GM12873 (cell line): ENCODE measurements around the gene AOPEP.

Source experiments
- TF ChIP-seq, protein P1 (sequence below): IDR thresholded peaks from 2 replicates; pipeline ENCODE4 v1.5.1; 2012; ENCODE audit warnings: low read depth, mild to moderate bottlenecking, moderate library complexity, low read length, control low read depth; ENCODE audit not compliant: insufficient read depth; ENCODE audit errors: missing control alignments

The AOPEP gene

DNA sequence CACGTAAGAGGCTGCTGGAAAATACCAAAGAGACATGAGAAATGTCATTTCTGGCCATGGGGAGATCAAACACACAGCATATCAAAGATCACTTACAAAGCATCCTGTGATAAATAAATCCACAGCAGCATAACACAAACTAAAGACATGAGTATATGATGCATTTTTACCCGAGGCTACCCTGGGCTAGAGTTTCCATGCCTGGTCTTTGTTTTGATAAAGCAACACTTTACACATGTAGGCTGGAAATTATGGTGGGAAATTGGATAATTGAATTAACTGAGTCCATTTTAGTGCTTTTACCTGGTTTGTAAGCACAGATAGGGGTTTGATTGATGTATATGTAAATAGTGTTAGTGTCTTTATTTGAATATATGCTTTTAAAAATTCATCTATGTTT, 288.4 kb downstream of the AOPEP start:
- TF ChIP-seq, protein P1, sequence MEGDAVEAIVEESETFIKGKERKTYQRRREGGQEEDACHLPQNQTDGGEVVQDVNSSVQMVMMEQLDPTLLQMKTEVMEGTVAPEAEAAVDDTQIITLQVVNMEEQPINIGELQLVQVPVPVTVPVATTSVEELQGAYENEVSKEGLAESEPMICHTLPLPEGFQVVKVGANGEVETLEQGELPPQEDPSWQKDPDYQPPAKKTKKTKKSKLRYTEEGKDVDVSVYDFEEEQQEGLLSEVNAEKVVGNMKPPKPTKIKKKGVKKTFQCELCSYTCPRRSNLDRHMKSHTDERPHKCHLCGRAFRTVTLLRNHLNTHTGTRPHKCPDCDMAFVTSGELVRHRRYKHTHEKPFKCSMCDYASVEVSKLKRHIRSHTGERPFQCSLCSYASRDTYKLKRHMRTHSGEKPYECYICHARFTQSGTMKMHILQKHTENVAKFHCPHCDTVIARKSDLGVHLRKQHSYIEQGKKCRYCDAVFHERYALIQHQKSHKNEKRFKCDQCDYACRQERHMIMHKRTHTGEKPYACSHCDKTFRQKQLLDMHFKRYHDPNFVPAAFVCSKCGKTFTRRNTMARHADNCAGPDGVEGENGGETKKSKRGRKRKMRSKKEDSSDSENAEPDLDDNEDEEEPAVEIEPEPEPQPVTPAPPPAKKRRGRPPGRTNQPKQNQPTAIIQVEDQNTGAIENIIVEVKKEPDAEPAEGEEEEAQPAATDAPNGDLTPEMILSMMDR, result no peak

DNA sequence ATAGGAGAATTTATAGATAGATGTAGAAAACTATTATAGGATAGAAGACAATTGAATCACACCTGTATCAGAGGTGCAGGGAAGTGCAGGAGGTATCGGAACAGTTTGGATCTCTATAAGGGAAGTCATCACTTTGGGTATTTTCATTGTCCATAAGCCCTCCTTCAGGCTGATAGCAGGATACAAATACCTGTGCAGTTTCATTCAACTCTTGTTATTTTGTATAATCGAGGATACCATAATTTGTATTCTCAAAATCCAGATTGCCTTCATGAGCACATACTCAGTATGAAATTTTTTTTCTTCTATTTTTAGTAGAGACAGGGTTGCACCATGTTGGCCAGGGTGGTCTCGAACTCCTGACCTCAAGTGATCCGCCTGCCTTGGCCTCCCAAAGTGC, 289.1 kb downstream of the AOPEP start:
- TF ChIP-seq, protein P1, result no peak

DNA sequence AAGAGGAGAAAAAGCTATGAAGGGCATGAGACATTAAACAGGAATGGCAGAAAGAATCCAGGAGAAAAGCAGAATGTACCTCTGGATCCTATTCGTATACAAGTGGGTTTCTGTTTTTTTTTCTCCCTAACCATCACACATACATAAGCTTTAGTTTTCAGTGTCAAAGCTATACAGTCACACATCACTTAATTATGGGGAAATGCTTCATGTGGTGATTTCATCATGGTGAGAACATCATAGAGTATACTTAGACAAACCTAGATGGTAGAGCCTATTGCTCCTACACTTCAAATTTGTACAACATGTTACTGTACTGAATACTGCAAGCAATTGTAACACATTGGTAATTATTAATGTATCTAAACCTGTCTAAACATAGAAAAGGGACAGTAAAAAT, 290.6 kb downstream of the AOPEP start:
- TF ChIP-seq, protein P1, result no peak

DNA sequence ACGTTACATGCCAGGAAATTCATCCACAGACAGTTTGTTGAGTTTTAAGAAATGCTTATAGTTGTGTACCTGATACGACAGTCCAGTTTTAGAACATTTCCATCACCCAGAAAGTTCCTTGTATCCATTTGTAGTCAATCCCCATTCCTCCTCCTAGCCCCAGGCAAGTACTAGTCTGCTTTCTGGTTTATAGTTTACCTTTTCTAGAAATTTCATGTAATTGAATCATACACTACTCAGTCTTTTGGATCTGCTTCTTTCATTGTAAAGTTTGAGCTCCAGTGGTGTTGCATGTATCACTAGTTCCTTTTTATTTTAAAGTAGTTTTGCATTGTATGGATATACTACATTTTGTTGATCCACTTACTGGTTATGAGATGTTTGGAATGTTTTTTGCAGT, 291.2 kb downstream of the AOPEP start:
- TF ChIP-seq, protein P1, result no peak

DNA sequence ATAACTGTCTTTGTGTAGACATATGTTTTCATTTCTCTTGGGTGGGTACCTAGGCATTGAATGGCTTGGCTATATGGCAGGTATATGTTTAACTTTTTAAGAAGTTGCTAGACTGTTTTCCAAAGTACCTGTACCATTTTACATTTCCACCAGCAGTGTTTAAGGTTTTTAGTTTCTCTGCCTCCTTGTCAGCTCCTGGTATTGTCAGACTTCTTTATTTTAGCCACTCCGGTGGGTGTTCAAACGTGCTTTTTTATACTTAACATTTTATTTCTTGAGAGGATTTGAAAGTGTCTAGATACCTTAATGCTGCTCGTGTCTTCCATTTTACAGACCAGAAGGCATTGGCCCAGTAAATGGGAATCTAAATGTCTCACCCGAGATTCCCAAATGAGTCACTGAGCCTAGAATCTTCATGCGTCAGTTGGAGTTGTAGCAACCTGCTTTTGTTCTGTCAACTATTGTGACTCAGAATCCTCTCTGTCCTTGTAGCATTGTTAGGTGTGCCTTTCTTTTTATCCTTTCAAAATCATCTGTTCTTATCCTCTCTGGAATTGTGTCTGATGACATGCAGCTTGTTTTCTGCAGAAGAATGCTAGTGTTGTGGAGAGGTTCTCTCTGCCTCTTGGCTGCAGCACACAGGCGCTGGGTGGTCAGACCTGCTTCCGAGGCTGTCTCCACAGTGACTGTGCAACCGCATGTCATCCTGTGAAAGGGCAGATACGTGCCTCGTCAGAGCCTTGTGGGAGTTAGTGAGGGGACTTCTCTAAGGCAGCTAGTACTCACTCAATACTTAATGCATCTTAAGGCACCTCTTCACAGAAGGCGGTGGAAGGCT, 291.8 kb downstream of the AOPEP start:
- TF ChIP-seq, protein P1, result no peak

DNA sequence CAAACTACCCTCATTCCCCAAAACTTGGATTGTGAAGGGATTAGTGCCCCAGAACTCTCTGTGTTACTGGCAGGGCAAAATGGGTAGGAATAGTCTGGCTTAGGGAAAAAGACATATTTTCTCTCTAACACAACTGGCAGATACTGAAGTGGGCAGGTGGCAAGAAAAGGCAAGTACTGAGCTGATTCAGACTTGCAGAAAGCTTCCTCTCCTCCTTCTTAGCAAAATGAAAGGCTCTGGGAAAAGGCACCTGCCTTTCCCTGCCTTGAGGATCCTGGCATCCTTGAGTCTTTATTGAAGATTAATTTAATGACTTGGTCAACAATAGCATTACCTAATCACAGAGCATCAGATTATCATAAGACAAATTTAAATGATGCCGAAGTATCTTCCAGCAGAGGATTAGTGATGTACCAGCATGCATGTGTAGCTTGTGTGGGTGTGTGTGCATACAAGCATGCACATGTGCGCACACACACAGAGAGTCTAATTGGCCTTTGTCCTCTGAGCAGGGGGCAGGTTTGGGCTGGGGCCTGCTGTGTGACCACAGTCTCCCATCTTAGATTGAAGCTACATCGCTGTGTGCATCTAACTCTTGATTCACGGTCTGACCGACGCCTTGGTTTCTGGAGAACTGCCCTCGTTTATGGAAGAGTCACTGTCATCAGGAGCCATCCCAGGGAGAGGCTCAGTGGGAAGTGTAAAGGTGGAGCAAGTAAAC, 294.8 kb downstream of the AOPEP start:
- TF ChIP-seq, protein P1, result no peak

DNA sequence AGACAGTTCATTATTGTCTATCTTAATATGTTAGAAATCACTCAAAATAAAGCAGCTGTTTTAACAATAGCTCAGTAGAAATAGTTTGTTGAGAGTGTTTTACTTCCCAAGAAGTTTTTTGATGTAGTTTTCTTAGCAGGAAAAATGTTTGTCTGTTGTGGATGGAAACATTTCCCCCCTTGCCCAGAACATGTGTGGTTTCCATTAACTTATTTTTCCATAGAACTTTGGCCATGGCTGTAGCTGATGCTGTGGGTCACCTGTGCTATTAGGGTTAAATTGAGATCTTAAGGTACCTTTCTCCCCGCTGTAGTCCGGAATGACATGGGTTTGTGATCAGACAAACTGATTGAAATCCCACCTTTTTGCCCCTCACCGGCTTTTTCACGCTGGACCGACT, 296.2 kb downstream of the AOPEP start:
- TF ChIP-seq, protein P1, result no peak
